GM12875 (cell line): ENCODE measurements around the gene VANGL2.

ENCODE experiments used
- H3K4me3 ChIP-seq: one replicate; pipeline ENCODE4 v1.5.1; 2011; ENCODE audit warnings: low read depth, low read length, control low read depth
- CTCF ChIP-seq: IDR thresholded peaks from 2 replicates; pipeline ENCODE4 v1.5.1; 2011; ENCODE audit warnings: low read depth, mild to moderate bottlenecking, control low read depth, inconsistent platforms, low read length, moderate library complexity, borderline replicate concordance; ENCODE audit not compliant: insufficient read depth

Gene VANGL2

GRCh38 chr1:160472112-160472511 is 71.7 kb downstream of the VANGL2 start:
- H3K4me3 ChIP-seq, result no peak overlapping the region
- no peak for TF ChIP-seq CTCF

GRCh38 chr1:160474392-160475242 is 74.3 kb downstream of the VANGL2 start:
- no peak for TF ChIP-seq CTCF
- H3K4me3 ChIP-seq, result no peak overlapping the region
